Measurements from ENCODE around the gene CREB3L4.

DNA sequence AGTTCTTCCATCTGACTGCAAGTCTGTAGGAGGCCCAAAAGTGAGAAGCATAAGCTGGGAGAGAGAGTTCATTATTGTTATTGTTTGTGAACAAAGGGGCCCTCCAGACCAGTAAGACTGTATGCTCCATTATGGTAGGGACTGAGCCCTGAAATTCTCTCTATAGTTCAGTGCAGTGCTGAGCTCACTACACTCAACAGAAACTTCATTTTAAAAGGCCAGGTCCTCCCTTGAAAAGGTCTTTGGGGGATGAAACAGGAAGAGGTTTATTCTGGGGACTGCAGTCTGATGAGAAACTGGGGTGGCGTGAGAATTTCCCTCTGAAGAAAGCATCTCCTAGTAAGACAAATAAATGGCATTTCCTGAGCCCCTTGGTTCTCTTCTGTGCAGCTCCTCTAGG is 39.5 kb upstream of the CREB3L4 start:
- TF ChIP-seq CTCF (conservative IDR thresholded peaks at IDR 0.05 in 1 of 2, IDR thresholded peaks at IDR 0.05 in 1 of 2; ENCODE audit: extremely low read depth in 1 of 2, insufficient read depth in 1 of 2, low read depth in 1 of 2, low read length in 2 of 2) (no peak), EZH2 (IDR thresholded peaks at IDR 0.05; ENCODE audit: borderline replicate concordance, low read length) (no peak)
